ENCODE data around the gene ATXN7L1. TPM values are rescaled to one million over a fixed set of nuclear protein-coding genes. Genes with fewer than 3 reads are reported as not detected.

ATXN7L1 gene
- total RNA-seq, 2 experiments from 2014 or later: 11.2 to 16.9 TPM

DNA sequence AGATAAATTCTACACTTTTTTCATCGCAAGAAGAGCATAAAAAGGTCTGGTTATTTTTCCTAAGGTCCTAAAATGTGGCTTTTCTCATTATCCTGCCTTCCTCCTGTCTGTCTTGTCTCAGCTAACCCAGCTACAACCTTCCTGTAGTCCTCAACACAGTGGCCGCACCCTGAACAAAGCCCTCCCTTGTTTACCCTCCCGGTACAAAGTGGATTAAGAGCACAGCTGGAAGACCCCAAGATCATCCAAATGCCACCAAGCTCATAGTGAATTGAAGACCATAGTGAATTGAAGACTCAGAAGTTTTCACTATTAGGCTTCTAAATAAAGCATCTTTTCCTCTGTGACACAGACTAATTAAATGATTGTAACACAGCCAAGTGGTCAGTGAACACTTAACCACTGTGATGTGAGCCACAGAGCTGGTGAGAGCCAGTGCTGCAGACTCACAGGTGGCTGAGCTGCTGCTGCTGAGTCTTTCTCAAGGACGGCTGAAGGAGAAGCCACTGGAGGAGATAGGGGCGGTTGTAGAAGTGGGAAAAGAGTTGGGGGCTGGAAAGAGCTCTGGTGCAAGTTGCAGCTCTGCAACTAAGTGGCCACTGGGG, 123.6 kb downstream of the ATXN7L1 start:
- ATAC-seq: no peak
- no peak overlapping the region for H3K4me3 Mint-ChIP-seq
- no peak overlapping the region for H3K27ac Mint-ChIP-seq
- CTCF ChIA-PET: no interaction called here
- no peaks in the 10 kb centered on the region for H3K4me1 Mint-ChIP-seq
- POLR2A ChIA-PET: no interaction called here
- no peak for DNase-seq
- no peaks in the 10 kb centered on the region for H3K27me3 Mint-ChIP-seq
- peaks cover 3% of the 10 kb centered on the region for H3K36me3 Mint-ChIP-seq (ENCODE audit: low read depth)
- H3K9me3 Mint-ChIP-seq (ENCODE audit: low read depth): no peaks in the 10 kb centered on the region
- intact Hi-C loops (cut with DNase I, micrococcal nuclease): no loop called here

- H3K27ac Mint-ChIP-seq: no peak overlapping the region
- no peak for DNase-seq
- no peaks in the 10 kb centered on the region for H3K9me3 Mint-ChIP-seq (ENCODE audit: low read depth)
- POLR2A ChIA-PET: no interaction called here
- peaks cover 3% of the 10 kb centered on the region for H3K36me3 Mint-ChIP-seq (ENCODE audit: low read depth)
- ATAC-seq: no peak
- intact Hi-C loops (cut with DNase I, micrococcal nuclease): no loop called here
- H3K27me3 Mint-ChIP-seq: no peaks in the 10 kb centered on the region
- CTCF ChIA-PET: interaction anchor here (0.9 to 1.6 kb wide), 4 partner anchors 10 to 416 kb away, joined by 3 to 5 read pairs (median 4); no protein-coding TSS in a partner anchor
- H3K4me1 Mint-ChIP-seq: no peaks in the 10 kb centered on the region
- no peak overlapping the region for H3K4me3 Mint-ChIP-seq
These were observed 125.3 kb downstream of the ATXN7L1 start for GRCh38 chr7:105751054-105751453.

DNA sequence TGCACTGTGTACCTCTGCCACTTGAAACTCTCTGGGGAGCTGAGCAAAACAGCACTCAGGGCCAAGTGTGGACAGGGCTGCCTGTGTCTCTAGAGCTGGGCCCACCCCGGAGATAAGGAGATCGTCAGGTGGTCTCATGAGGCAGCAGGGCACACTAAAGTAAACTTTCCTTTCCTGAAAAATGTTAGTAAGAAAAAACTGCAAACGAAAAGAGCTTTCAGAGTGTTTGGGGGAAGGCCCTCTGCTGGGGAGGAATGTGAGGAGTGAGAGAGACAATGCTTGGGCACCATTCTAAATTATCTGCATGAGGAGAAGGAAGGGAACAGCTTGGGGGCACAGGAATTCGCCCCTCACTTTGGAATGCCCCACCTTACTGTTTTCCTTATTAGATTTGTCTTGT, 127.7 kb downstream of the ATXN7L1 start:
- H3K9me3 Mint-ChIP-seq (ENCODE audit: low read depth): no peaks in the 10 kb centered on the region
- H3K4me1 Mint-ChIP-seq: peaks cover 1% of the 10 kb centered on the region
- H3K27me3 Mint-ChIP-seq: no peaks in the 10 kb centered on the region
- no peak overlapping the region for H3K4me3 Mint-ChIP-seq
- peaks cover 3% of the 10 kb centered on the region for H3K36me3 Mint-ChIP-seq (ENCODE audit: low read depth)
- no peak for DNase-seq
- no peak for ATAC-seq
- POLR2A ChIA-PET: no interaction called here
- CTCF ChIA-PET: interaction anchor here (1.0 kb wide), 1 partner anchor 293 kb away, joined by 3 read pairs; no protein-coding TSS in a partner anchor
- no peak overlapping the region for H3K27ac Mint-ChIP-seq
- intact Hi-C loops (cut with DNase I, micrococcal nuclease): no loop called here

DNA sequence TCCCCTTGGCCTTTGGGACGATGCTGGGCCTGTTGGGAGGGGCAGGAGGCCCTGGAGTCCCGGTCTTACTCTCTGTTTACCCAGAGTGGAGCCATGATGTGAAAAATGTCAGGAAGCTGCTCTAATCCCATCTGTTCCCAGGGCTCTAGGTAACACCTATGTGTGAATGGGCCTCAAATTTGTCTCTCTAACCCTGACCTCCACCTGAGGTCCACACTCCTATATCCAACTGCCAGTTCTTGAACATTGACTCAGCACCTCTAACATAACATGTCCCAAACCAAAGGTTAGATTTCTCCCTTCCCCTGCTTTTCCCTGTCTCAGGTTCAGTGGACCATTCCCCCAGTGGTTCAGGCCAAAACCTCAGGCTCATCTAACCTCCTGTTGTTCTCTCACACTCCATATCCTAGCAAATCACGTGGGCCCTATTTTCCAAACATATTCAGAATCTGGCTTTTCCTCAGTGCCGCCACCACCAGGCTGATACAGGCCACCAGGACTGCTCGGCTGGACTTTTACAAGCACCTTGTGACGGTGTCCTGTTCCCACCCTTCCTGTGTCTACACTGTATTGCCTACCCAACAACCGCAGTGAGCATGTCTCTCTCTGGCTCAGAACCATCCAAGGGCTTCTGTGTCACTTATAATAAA, 130.6 kb downstream of the ATXN7L1 start:
- H3K27me3 Mint-ChIP-seq: no peaks in the 10 kb centered on the region
- ATAC-seq (no peak), DNase-seq (no peak)
- ChIA-PET CTCF (interaction anchor here (1.0 to 1.2 kb wide), 2 partner anchors 13 to 90 kb away, joined by 3 read pairs; no protein-coding TSS in a partner anchor), POLR2A (interaction anchor here (0.5 kb wide), 1 partner anchor 126 kb away, joined by 3 read pairs; no protein-coding TSS in a partner anchor)
- H3K36me3 Mint-ChIP-seq (ENCODE audit: low read depth): peaks cover 1% of the 10 kb centered on the region
- H3K9me3 Mint-ChIP-seq (ENCODE audit: low read depth): no peaks in the 10 kb centered on the region
- intact Hi-C loops (cut with DNase I, micrococcal nuclease): no loop called here
- peaks cover 3% of the 10 kb centered on the region for H3K4me1 Mint-ChIP-seq
- no peak overlapping the region for H3K27ac Mint-ChIP-seq
- no peak overlapping the region for H3K4me3 Mint-ChIP-seq

GRCh38 chr7:105744258-105744657, 132.1 kb downstream of the ATXN7L1 start:
- Mint-ChIP-seq H3K36me3 (ENCODE audit: low read depth) (no peaks in the 10 kb centered on the region), H3K9me3 (ENCODE audit: low read depth) (no peaks in the 10 kb centered on the region), H3K4me1 (peaks cover 3% of the 10 kb centered on the region), H3K4me3 (no peak overlapping the region), H3K27me3 (no peaks in the 10 kb centered on the region), H3K27ac (no peak overlapping the region)
- DNase-seq: no peak
- ChIA-PET CTCF (interaction anchor here (0.7 to 1.5 kb wide), 6 partner anchors 15 to 298 kb away, joined by 3 to 5 read pairs (median 4); no protein-coding TSS in a partner anchor), POLR2A (no interaction called here)
- intact Hi-C loops (cut with DNase I, micrococcal nuclease): no loop called here
- ATAC-seq: no peak

DNA sequence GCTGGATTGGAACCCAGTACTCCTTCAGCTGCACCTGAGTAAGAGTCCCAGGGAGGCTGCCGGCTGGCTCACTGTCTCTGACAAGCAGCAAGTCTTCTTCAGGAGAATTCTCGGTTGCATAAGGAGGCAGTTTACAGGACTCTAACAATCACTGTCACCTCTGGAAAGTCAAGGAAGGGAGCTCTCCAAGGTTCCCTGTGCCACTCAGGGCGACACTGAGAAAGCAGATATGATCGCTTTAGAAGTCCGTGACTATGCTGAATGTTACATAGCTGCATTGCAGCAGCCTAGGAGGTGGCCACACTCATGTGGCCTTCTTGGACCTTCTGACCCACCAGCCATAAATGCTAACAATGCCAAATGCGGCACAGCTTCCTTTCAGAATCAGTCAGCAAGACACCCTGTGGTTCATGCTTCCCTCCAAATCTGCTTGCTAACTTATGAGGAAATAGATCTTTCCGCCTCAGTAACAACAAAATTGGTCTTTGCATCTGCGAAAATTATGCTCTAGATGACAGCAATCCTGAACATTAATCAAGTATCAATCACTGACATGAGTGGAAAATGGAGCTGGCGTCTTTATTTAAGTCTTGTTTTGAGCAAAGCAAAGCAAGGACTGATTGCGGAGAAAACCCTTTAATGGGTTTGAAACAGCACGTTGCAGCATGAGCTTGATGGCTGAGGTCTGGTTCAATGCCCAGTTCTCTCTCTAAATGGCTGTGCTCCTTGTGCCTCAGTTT, 132.9 kb downstream of the ATXN7L1 start:
- Mint-ChIP-seq H3K4me3 (no peak overlapping the region), H3K9me3 (ENCODE audit: low read depth) (no peaks in the 10 kb centered on the region), H3K36me3 (ENCODE audit: low read depth) (no peaks in the 10 kb centered on the region), H3K27me3 (no peaks in the 10 kb centered on the region), H3K27ac (no peak overlapping the region), H3K4me1 (peaks cover 3% of the 10 kb centered on the region)
- POLR2A ChIA-PET: no interaction called here
- intact Hi-C loops (cut with DNase I, micrococcal nuclease): no loop called here
- no peak for ATAC-seq
- DNase-seq: no peak
- CTCF ChIA-PET: interaction anchor here (0.5 to 4.1 kb wide), 8 partner anchors 17 to 425 kb away, joined by 3 to 17 read pairs (median 4); no protein-coding TSS in a partner anchor

GRCh38 chr7:105742787-105743186, 133.6 kb downstream of the ATXN7L1 start:
- POLR2A ChIA-PET: no interaction called here
- intact Hi-C loops (cut with DNase I, micrococcal nuclease): no loop called here
- H3K4me1 Mint-ChIP-seq: peaks cover 3% of the 10 kb centered on the region
- no peak for ATAC-seq
- CTCF ChIA-PET: interaction anchor here (0.5 to 4.1 kb wide), 7 partner anchors 12 to 425 kb away, joined by 3 to 17 read pairs (median 3); no protein-coding TSS in a partner anchor
- H3K36me3 Mint-ChIP-seq (ENCODE audit: low read depth): no peaks in the 10 kb centered on the region
- no peak overlapping the region for H3K27ac Mint-ChIP-seq
- no peaks in the 10 kb centered on the region for H3K27me3 Mint-ChIP-seq
- H3K4me3 Mint-ChIP-seq: no peak overlapping the region
- no peaks in the 10 kb centered on the region for H3K9me3 Mint-ChIP-seq (ENCODE audit: low read depth)
- DNase-seq: no peak

DNA sequence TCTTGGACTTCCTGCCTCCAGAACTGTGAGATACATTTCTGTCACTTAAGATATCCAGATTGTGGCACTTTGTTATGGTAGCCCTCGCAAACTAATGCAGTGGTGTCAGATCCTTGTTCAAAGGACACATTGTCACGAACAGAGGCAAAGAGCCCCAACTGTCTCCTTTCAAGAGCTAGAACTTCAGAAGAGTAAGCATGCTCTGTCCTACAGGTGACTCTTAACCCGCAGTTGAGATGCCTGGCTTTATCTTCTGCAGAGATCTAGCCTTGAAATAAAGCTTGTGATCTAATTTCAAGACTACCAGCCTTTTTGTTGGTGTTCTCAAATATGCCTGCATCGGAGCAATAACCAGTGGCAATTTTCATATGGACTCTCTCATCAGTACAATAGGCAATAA, 134.4 kb downstream of the ATXN7L1 start:
- DNase-seq (no peak), ATAC-seq (no peak)
- Mint-ChIP-seq H3K36me3 (ENCODE audit: low read depth) (no peaks in the 10 kb centered on the region), H3K27me3 (no peaks in the 10 kb centered on the region), H3K4me1 (peaks cover 3% of the 10 kb centered on the region), H3K9me3 (ENCODE audit: low read depth) (no peaks in the 10 kb centered on the region), H3K4me3 (no peak overlapping the region), H3K27ac (no peak overlapping the region)
- POLR2A ChIA-PET: no interaction called here
- CTCF ChIA-PET: interaction anchor here (0.6 to 4.1 kb wide), 4 partner anchors 13 to 85 kb away, joined by 3 to 17 read pairs (median 4); no protein-coding TSS in a partner anchor
- intact Hi-C loops (cut with DNase I, micrococcal nuclease): no loop called here

GRCh38 chr7:105738133-105738532, 138.3 kb downstream of the ATXN7L1 start:
- intact Hi-C loops (cut with DNase I, micrococcal nuclease): no loop called here
- ATAC-seq (no peak), DNase-seq (no peak)
- Mint-ChIP-seq H3K36me3 (ENCODE audit: low read depth) (peaks cover 3% of the 10 kb centered on the region), H3K4me1 (peaks cover 2% of the 10 kb centered on the region), H3K27ac (no peak overlapping the region), H3K4me3 (no peak overlapping the region), H3K9me3 (ENCODE audit: low read depth) (no peaks in the 10 kb centered on the region), H3K27me3 (no peaks in the 10 kb centered on the region)
- ChIA-PET POLR2A (no interaction called here), CTCF (interaction anchor here (1.4 kb wide), 1 partner anchor 21 kb away, joined by 3 read pairs; no protein-coding TSS in a partner anchor)

DNA sequence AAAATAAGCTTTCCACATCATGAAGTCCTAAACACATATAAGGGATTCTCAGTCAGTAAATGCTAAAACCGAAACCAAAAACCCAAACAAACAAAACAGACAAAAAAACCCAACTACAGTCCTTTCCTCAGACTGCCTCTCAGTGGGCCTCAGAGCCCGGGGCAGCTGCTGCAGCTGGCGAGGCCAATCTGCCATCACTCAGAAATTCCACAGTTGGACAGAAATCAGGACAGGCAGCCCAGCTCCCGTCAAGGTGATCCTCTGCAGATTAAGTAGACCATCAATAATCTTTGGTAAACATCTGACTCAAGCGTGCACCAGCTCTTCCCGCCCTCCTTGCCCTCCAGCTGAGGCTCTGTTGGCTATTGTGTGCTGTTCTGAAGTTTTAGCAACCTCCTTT, 142.2 kb downstream of the ATXN7L1 start:
- CTCF ChIA-PET: interaction anchor here (0.9 kb wide), 1 partner anchor 82 kb away, joined by 3 read pairs; no protein-coding TSS in a partner anchor
- POLR2A ChIA-PET: interaction anchor here (0.7 kb wide), 1 partner anchor 315 kb away, joined by 7 read pairs; no protein-coding TSS in a partner anchor
- Mint-ChIP-seq H3K9me3 (ENCODE audit: low read depth) (no peaks in the 10 kb centered on the region), H3K4me1 (no peaks in the 10 kb centered on the region), H3K4me3 (no peak overlapping the region), H3K27me3 (no peaks in the 10 kb centered on the region), H3K27ac (no peak overlapping the region), H3K36me3 (ENCODE audit: low read depth) (peaks cover 3% of the 10 kb centered on the region)
- intact Hi-C loops (cut with DNase I, micrococcal nuclease): no loop called here
- no peak for ATAC-seq
- DNase-seq: no peak

- no peak for ATAC-seq
- no peaks in the 10 kb centered on the region for H3K27me3 Mint-ChIP-seq
- ChIA-PET CTCF (interaction anchor here (0.8 kb wide), 1 partner anchor 857 kb away, joined by 3 read pairs; no protein-coding TSS in a partner anchor), POLR2A (no interaction called here)
- H3K27ac Mint-ChIP-seq: no peak overlapping the region
- intact Hi-C loops (cut with DNase I, micrococcal nuclease): no loop called here
- H3K4me1 Mint-ChIP-seq: no peaks in the 10 kb centered on the region
- no peak overlapping the region for H3K4me3 Mint-ChIP-seq
- peaks cover 3% of the 10 kb centered on the region for H3K36me3 Mint-ChIP-seq (ENCODE audit: low read depth)
- DNase-seq: no peak
- no peaks in the 10 kb centered on the region for H3K9me3 Mint-ChIP-seq (ENCODE audit: low read depth)
These were observed 145.4 kb downstream of the ATXN7L1 start for GRCh38 chr7:105731042-105731441.

Measured in activated CD4-positive, alpha-beta T cell treated with anti-CD3 and anti-CD28 coated beads for 36 hours (primary cell).